GM19324 (cell line): ENCODE results near the gene RTTN.

Experiments
- ATAC-seq: cut with Tn5 transposase; IDR thresholded peaks from one replicate; pipeline ENCODE4 v1.9.1; 2021; ENCODE audit warnings: mild to moderate bottlenecking, moderate library complexity; ENCODE audit not compliant: unreplicated experiment, low FRiP score

The RTTN gene

DNA sequence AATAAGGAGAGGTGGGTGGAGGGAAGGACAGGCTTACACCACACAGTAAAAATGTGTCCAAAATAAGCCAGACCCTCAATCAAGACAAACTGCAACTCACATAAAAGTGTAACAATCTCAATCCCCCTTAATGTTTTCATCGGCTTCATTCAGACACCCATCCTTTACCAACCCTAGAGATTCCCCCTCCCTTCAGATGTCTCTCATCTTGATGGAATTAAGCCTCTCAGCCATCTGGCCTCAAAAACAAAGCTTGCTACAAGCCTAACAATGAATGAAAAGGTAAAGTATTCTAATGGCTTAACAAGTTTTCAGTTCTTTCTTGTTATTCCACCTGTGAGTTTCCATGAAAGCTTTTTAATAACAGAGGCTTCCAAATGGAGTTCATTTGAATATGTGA, 5.2 kb downstream of the RTTN start:
- ATAC-seq, result no peak

DNA sequence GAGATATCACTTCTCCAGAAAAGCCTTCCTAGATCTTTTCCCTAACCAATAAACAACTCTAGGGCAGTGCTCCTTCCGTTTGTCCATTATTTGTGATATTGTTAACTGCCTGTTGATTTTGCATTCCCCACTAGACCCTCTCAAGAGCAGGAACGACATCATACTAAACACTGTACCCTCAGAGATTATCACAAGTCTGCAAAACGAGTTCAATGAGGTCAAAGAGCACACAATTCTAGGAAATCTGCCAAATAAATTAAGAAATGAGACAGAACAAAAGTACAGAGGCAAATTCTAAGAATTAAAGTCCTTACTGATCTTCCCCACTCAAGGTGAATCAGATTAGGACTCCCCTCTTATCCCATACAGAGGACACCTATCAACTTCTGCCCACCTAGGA, 7.6 kb downstream of the RTTN start:
- ATAC-seq, result no peak

DNA sequence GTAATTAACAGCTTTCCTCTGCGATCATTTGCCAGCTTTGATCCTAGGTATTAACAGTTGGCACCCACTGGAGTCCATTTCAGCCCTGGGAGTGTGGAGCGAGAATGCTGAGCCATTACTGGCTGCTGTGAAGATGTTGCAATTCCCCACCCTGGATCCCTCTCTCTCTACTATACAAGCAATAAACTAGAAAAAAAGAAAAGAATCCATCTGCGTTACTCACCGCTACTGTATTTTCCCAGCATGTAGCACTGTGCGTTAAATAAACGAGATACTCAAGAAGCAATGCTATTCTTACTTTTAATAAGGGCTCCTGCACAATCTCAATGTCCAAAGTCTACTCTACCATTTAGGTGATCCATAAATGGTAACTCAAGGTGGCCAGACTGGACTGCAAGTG, 8.5 kb downstream of the RTTN start:
- no peak for ATAC-seq

DNA sequence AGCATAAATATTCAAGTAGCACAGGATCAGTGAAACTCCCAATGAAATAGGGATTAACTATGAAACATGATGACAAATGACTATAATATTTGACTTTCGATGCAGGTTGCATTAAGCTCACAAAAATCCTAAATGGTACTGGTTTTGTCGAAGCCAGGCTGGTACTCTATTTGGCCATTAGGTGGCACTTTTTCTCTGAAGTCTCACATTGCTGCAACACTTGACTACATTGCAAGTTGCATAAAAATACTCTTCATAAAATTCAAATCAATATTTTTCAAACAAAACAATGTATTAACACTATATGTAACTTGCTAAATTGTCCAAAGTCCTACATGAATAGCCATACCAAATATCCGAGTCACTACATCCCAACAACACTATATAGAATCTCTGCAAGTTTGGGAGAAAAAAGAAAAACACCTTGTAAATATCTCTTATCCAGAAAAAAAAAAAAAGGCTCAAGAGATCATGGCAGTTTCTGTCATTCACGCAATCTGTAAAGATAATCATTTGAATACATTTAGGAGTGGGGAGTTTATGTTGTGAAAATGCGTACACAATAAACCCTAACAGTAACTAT, 9.5 kb downstream of the RTTN start:
- no peak for ATAC-seq

DNA sequence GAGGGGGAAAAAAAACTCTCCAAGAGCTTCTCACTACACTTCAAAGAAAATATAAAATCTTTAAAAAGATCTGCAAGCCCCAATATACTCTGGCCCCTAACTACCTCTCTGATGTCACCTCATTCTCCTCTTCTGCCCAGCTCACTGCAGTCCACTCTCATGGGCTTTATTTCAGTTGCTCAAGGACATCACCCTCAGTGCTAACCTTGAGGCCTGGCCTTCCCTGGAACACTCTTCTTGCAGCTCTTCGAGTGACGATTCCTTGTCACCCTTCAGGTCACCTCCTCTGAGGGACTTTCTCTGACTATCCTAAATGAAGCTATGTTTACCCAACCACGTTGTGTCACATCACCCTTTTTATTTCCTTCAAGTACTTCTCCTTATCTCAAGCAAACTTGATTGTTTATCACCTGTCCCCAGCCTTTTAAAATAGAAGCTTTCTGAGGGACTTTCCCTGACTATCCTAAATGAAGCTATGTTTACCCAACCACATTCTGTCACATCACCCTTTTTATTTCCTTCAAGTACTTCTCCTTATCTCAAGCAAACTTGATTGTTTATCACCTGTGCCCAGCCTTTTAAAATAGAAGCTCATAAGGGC, 10.4 kb downstream of the RTTN start:
- no peak for ATAC-seq

DNA sequence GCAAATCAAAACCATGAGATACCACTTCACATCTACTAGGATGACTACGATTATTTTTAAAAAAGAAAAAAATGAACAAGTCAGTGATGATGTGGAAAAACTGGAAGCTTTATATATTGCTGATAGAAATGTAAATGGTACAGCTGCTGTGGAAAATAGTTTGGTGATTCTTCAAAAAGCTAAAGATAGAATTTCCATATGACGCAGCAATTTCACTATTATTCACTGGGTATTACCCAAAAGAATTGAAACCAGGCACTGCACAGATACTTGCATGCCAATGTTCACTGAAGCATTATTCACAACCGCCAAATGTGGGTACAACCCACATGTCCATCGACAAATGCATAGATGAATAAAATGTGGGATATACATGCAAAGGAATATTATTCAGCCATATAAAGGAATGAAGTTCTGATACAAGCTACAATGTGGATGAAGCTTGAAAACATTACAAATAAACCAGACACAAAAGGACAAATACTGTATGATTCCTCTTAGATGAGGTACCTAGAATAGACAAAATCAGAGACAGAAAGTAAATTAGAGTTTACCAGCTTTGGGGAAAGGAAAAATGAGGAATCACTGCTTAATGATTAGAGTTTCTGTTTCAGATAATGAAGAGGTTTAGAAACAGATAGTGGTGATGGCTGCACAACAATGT, 11.1 kb downstream of the RTTN start:
- ATAC-seq, result peak; percentile 80

DNA sequence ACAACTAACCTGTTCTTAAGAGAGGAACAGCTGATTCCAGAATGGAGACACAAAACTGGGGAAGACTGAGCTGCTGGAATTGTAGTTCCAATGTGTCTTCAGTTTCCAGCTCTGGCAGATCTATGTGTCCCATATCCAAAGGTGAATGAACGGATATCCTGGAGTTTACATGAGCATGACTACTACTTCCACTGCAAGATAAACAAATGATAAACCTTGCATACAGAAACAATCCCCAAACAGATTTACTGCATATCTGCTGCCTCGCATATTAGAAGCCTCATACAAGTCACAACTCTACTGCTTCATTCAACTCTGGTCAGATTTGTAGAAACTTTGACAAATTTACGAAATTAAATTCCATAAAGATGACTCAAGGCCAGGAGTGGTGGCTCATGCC, 15.0 kb downstream of the RTTN start:
- no peak for ATAC-seq

DNA sequence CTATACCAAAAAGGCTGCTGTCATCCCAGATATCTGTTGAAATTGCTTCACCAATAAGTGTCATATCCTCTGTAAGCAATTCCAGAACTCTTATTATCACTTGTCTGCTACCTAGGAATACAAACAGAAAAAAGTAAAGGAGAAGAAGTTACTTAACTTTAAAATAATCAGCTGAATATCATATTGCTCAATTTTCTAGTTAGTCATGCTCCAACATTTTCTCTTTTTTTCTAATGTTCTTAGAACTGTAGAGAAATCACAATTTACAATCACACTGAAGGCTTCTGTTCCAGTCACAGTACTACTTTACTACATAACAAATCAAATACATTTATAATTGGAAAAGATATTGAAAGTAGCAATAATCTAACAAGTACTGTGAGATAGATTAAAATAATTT, 17.4 kb downstream of the RTTN start:
- ATAC-seq, result no peak

DNA sequence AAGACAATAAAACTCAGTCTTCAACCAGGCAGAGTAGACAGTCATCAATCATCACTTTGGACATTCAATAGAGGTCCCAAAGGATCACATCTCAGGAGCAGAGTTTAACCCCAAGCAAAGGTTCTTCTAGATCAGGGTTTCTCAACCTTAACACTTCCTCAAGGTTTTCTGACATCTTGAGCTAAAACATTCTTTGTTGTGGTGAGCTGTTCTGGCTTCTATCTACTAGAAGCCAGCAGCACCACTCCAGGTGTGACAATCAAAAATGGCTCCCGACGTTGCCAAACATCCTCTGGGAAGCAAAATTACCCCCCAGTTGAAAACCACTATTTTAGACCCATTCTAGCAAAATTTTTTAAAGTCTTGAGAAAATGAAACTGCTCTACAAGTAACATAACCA, 22.0 kb downstream of the RTTN start:
- ATAC-seq, result no peak

DNA sequence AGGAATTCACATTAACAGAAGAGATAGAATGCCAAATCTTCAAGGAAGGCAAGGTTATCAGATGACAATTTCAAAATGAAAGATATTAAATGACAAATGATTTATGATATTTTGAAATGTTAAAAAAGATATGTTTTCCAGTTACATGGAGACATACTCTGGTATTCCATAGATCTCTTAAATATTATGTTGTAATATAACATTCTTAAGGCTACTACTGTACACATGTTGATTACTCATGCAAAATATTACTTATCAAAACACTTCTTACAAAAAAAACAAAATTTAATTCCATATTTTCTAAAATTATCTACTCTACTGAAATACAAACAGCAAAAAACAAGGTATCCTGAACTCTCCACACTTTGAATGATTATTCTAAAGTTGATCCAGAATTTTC, 22.9 kb downstream of the RTTN start:
- no peak for ATAC-seq

DNA sequence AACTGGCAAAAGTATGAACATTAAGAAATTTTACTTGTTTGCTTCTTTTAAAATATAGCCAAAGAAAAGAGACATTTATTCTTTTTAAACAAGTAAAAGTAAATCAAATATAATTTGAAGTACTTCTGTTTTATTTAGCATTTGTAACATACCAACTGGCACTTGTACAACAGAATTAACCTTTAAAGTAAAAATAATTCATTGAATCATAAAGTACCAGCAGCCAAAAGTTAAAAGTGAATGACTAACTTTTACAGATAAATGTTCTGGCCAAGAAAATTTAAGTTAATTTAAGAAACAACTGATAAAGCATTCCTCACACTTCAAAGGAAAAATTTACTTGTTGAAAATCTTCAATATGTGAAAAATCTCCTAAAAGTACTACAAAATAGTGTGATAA, 23.8 kb downstream of the RTTN start:
- ATAC-seq, result no peak

DNA sequence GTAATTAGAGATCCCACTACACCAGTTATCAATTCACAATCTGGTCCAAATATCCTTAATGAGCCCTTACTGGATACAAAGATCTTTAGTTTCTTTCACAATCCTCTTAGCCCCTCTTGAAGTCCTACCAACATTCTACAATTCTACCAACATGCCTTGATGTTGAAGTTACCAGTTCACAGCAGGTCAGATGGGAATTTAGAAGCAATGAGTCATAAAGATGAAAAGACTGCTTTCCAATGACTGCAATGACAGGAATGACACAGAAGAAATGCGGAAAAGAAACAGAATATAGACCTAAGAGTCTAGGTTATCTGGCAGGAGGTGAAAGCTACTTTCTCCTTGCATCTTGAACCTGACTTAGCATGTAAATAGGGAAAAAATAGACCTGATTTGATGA, 24.5 kb downstream of the RTTN start:
- no peak for ATAC-seq

DNA sequence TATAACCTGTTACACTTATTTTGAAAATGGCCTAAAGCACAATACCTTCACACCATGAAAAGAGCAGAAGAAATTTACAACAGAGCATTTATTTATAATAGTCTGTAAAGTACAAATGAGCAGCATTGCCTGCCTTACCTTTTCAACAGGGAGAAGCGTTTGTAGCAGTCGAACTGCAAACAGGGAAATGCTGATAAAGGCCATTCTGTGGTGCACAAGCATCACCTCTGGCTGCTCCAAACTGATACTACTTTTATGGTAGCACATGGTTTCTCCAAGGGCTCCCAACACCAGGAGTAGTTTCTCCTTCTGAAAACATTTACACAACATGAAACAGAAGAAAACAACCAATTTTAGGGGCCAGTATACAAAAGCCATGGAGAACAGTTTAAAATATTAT, 28.9 kb downstream of the RTTN start:
- no peak for ATAC-seq

DNA sequence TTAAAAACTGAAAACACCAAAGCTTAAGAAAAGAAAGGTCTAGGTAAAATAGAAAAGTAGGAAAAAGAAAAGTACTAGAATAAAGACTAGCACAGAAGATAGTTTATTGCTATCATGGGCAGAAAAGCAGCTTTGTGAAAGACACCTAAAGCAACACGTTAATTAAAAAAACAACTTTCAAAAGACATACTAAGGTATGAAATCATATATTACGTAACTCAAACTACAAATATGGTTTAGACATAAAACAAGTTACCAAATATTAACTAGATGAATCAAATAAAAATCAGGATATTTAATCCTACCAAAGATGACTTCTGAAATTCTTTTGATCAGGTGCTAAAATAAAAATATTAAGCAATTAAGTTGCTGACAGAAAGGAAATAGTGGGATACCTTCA, 30.3 kb downstream of the RTTN start:
- no peak for ATAC-seq

DNA sequence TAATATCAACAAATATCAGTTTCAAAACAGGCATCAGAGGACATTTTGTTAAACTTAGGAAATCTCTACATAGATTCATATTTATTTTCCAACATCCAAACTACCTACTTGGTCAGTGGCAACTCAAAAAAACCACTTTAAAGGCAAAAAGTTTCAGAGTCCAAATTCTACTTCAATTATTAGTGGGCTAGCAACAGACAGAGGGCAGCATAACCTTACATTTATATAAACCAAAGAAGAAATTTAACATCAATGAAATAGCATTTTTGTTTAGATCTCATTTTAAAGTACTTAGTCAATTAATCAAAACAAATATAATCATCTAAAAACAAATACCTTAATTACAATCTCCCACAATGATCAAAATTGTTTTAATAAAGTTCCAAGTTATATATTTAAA, 33.3 kb downstream of the RTTN start:
- no peak for ATAC-seq

DNA sequence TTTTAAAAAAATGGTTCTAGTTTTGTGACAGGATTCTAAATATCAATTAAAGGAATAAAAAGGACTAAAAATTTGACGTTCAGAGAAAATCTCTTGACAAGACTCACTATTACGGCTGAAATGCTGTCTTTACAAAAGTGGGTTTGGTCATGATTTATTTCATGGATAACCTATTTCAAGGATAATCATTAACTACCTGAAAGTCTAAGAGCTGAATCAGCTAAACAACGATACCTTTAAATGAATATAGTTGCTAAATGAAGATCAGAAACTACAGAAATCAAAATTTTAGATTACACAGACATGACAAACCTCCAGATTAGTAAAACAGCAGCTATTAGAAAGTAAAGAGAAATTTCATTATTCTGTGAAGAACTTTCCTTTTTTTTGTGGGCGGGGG, 35.7 kb downstream of the RTTN start:
- no peak for ATAC-seq

DNA sequence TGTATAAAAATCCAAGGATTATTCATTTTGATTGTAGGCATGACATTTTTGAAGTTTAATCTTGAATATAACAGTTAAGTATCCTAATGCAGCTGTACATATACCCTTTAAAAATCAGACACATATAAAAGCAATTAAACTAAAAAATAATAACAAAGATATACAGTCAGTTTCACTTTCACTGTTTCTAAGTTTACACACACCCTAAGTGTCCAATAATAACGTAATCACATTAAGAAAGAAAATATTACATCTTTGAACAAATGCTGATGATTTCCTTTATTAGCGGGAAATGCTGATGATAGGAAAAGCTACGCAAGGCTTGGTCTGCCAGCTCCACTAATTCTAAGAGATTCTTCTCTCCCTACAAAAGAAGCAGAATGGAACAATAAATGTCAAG, 38.8 kb downstream of the RTTN start:
- ATAC-seq, result no peak

DNA sequence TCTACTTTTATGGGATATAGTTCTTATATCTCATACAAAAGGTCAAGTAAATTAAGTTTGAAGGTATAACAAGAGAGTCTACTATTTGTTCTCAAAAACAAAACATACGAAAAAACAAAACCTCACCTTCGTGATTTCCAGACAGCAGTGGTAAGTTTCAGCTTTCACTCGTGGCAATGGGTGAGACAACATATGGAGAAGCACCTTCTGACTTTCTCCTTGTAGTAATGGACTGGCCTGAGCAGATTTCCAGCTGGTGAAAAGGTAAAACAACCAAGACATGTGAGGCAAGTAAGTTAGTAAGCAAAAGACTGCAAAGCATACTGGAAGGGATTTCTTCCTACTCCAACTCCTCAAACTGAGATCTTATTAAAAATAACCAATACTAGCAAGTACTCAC, 39.6 kb downstream of the RTTN start:
- ATAC-seq, result peak; percentile 78

DNA sequence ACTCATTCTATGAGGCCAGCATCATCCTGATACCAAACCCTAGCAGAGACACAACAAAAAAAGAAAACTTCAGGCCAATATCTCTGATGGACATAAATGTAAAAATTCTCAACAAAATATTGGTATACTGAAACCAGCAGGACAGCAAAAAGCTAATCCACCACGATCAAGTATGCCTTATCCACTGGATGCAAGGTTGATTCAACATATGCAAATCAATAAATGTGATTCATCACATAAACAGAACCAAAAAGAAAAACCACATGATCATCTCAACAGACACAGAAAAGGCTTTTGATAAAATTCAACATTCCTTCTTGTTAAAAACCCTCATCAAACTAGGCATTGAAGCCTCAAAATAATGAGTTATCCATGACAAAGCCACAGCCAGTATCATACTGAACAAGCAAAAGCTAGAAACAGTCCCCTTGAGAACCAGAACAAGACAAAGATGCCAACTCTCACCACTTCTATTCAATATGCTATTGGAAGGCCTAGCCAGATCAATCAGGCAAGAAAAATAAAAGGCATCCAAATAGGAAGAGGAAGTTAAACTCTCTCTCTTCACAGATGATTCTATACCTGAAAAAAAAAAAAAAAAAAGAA, 45.3 kb downstream of the RTTN start:
- no peak for ATAC-seq

DNA sequence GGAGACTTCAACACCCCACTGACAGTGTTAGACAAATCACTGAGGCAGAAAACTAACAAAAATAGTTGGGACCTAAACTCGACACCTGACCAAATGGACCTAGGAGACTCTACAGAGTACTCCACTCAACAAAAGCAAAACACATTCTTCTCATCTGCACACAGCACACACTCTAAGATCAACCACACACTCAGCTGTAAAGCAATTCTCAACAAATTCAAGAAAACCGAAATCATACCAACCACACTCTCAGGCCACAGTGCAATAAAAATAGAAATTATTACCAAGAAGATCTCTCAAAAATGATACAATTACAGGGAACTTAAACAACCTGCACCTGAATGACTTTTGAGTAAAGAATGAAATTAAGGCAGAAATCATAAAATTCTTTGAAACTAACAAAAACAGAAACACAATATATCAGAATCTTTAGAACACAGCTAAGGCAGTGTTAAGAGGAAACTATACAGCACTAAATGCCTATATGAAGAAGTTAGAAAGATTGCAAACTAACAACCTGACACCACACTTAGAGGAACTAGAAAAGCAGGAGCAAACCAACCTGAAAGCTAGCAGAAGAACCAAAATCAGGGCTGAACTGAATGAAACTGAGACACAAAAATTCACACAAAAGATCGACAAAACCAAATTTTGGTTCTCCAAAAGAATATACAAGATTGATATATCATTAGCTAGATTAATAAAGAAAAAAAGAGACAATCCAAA, 46.3 kb downstream of the RTTN start:
- peak; percentile 90 for ATAC-seq

DNA sequence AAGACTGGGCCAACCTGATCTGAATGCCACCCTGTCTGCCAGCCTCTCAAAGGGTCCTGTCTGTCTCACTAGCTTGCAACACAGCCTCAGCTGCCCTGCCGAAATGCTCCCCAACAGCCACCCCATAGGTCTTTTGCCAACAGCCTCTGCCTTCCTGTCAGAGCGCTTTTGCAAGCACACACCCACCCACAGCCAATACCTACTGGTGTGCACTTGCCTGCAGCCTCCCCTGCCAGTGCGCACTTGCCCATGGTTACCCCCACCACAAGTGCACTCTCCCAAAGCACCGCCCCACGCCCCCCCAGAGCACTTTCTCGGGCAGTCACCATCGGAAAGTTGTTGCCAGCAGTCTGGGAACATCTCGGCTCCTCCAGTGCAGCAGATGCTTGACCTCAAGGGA, 48.6 kb downstream of the RTTN start:
- no peak for ATAC-seq
